SH-SY5Y (cell line): Measurements from ENCODE around the gene SEMA6D.

Experiments used
- GATA2 ChIP-seq: IDR thresholded peaks from 2 replicates; pipeline ENCODE4 v1.6.1; 2011; ENCODE audit warnings: mild to moderate bottlenecking, low read depth, low read length
- GATA3 ChIP-seq: IDR thresholded peaks from 2 replicates; pipeline ENCODE4 v1.6.1; 2011; ENCODE audit warnings: low read depth, mild to moderate bottlenecking, low read length, moderate library complexity

- no peak for TF ChIP-seq GATA2
- TF ChIP-seq GATA3, result no peak
These were observed 9.1 kb downstream of the SEMA6D start for GRCh38 chr15:47726399-47726823.
